ENCODE results near the gene IGFBPL1. TPM values are rescaled to one million over a fixed set of nuclear protein-coding genes. Genes with fewer than 3 reads are reported as not detected.

Gene IGFBPL1
- polyA plus RNA-seq, 3 donors = not detected

DNA sequence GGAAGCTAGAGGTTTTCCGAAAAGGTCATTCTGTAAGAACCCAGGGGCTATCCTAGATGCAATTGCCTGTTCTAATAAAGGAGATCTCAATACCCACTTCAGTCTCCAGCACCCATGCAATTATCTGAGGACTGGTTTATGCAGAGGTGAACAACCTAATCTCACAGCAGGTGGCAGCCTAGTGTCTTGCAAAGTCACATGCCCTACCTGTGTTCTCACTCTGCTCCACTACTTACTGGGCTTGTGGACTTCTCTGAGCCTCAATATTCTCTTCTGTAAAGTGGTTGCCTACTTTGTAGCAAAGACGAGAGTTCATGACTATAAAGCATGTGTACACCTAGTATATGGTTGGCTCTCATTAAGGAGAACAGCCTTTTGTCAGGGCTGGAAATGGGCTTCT, 52.8 kb downstream of the IGFBPL1 start:
- intact Hi-C loops (cut with micrococcal nuclease) = no loop called here
- Histone ChIP-seq H3K4me2 (replicated peaks; ENCODE audit: extremely low read depth, low read length, poor library complexity, severe bottlenecking) (no peak overlapping the region), H3K79me2 (ENCODE audit: insufficient read depth, low read length) (no peaks in the 10 kb centered on the region), H3K9ac (ENCODE audit: insufficient read depth, low read length, poor library complexity, severe bottlenecking) (no peak overlapping the region), H3K27me3 (ENCODE audit: control insufficient read depth in 2 of 2, insufficient read depth in 2 of 2, low read length in 2 of 2) (no peaks in the 10 kb centered on the region), H3K36me3 (replicated peaks in 1 of 2; ENCODE audit: control insufficient read depth in 1 of 2, insufficient read depth in 2 of 2, low read length in 2 of 2) (no peaks in the 10 kb centered on the region), H3K9me3 (replicated peaks in 1 of 2; ENCODE audit: control insufficient read depth in 1 of 2, insufficient read depth in 1 of 2, low read length in 2 of 2) (no peaks in the 10 kb centered on the region), H3K4me1 (ENCODE audit: control insufficient read depth in 1 of 2, insufficient read depth in 2 of 2, low read length in 2 of 2) (no peaks in the 10 kb centered on the region), H3K27ac (ENCODE audit: low read depth in 1 of 2, low read length in 2 of 2) (no peak overlapping the region), H3K4me3 (replicated peaks in 1 of 3; ENCODE audit: low read depth in 2 of 3, low read length in 3 of 3) (no peak overlapping the region), H2AFZ (ENCODE audit: insufficient read depth, low read depth, low read length, poor library complexity, severe bottlenecking) (no peak overlapping the region), H4K20me1 (ENCODE audit: insufficient read depth, low read length) (no peaks in the 10 kb centered on the region)
- no peaks in the 10 kb centered on the region for H3K36me3 Mint-ChIP-seq
- no peak overlapping the region for H3K4me3 Mint-ChIP-seq
- H3K27ac Mint-ChIP-seq = no peak overlapping the region
- no CpG with 5 or more reads among the region's 2 CpGs for WGBS (ENCODE audit: insufficient coverage)
- DNase-seq = no peak
- H3K9me3 Mint-ChIP-seq = peaks cover 0 to 2% (median 0%) of the 10 kb centered on the region in 7 donors
- no peaks in the 10 kb centered on the region for H3K4me1 Mint-ChIP-seq
- peaks cover 6 to 22% (median 6%) of the 10 kb centered on the region in 3 donors for H3K27me3 Mint-ChIP-seq (ENCODE audit: low read depth in 3 of 3)
- TF ChIP-seq, protein P1, sequence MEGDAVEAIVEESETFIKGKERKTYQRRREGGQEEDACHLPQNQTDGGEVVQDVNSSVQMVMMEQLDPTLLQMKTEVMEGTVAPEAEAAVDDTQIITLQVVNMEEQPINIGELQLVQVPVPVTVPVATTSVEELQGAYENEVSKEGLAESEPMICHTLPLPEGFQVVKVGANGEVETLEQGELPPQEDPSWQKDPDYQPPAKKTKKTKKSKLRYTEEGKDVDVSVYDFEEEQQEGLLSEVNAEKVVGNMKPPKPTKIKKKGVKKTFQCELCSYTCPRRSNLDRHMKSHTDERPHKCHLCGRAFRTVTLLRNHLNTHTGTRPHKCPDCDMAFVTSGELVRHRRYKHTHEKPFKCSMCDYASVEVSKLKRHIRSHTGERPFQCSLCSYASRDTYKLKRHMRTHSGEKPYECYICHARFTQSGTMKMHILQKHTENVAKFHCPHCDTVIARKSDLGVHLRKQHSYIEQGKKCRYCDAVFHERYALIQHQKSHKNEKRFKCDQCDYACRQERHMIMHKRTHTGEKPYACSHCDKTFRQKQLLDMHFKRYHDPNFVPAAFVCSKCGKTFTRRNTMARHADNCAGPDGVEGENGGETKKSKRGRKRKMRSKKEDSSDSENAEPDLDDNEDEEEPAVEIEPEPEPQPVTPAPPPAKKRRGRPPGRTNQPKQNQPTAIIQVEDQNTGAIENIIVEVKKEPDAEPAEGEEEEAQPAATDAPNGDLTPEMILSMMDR (IDR thresholded peaks at IDR 0.05) = no peak

GRCh38 chr9:38370176-38370575, 54.1 kb downstream of the IGFBPL1 start:
- H2AFZ ChIP-seq (ENCODE audit: insufficient read depth, low read depth, low read length, poor library complexity, severe bottlenecking) = no peak overlapping the region
- H3K4me3 ChIP-seq (replicated peaks in 1 of 3; ENCODE audit: low read depth in 2 of 3, low read length in 3 of 3) = no peak overlapping the region
- no peaks in the 10 kb centered on the region for H3K4me1 Mint-ChIP-seq
- no peaks in the 10 kb centered on the region for H3K79me2 ChIP-seq (ENCODE audit: insufficient read depth, low read length)
- no peaks in the 10 kb centered on the region for H3K36me3 ChIP-seq (replicated peaks in 1 of 2; ENCODE audit: control insufficient read depth in 1 of 2, insufficient read depth in 2 of 2, low read length in 2 of 2)
- no peak overlapping the region for H3K27ac Mint-ChIP-seq
- no peak for DNase-seq
- no peak overlapping the region for H3K4me3 Mint-ChIP-seq
- H3K9ac ChIP-seq (ENCODE audit: insufficient read depth, low read length, poor library complexity, severe bottlenecking) = no peak overlapping the region
- TF ChIP-seq, protein P1 (IDR thresholded peaks at IDR 0.05) = no peak
- H3K9me3 Mint-ChIP-seq = peaks cover 0 to 2% (median 0%) of the 10 kb centered on the region in 7 donors
- intact Hi-C loops (cut with micrococcal nuclease) = no loop called here
- no peaks in the 10 kb centered on the region for H3K27me3 ChIP-seq (ENCODE audit: control insufficient read depth in 2 of 2, insufficient read depth in 2 of 2, low read length in 2 of 2)
- H3K9me3 ChIP-seq (replicated peaks in 1 of 2; ENCODE audit: control insufficient read depth in 1 of 2, insufficient read depth in 1 of 2, low read length in 2 of 2) = no peaks in the 10 kb centered on the region
- no peaks in the 10 kb centered on the region for H3K36me3 Mint-ChIP-seq
- WGBS (ENCODE audit: insufficient coverage) = no CpG with 5 or more reads among the region's 4 CpGs
- no peak overlapping the region for H3K27ac ChIP-seq (ENCODE audit: low read depth in 1 of 2, low read length in 2 of 2)
- H3K27me3 Mint-ChIP-seq (ENCODE audit: low read depth in 3 of 3) = peaks cover 4 to 19% (median 6%) of the 10 kb centered on the region in 3 donors
- no peaks in the 10 kb centered on the region for H4K20me1 ChIP-seq (ENCODE audit: insufficient read depth, low read length)
- no peaks in the 10 kb centered on the region for H3K4me1 ChIP-seq (ENCODE audit: control insufficient read depth in 1 of 2, insufficient read depth in 2 of 2, low read length in 2 of 2)
- H3K4me2 ChIP-seq (replicated peaks; ENCODE audit: extremely low read depth, low read length, poor library complexity, severe bottlenecking) = no peak overlapping the region
